ENCODE measurements around the gene TBC1D9B.

The TBC1D9B gene

GRCh38 chr5:179876610-179876952, 31.1 kb downstream of the TBC1D9B start:
- in situ Hi-C loops (cut with MboI; ENCODE audit: low pct_unique_long_range_greater_than_20kb, low sequenced_read_pairs, unreplicated experiment): no loop called here
- no peak for DNase-seq (ENCODE audit: low spot score)
- TF ChIP-seq CTCF (IDR thresholded peaks at IDR 0.05; ENCODE audit: extremely low read depth, insufficient read depth, missing control alignments): no peak

GRCh38 chr5:179875741-179876609, 31.7 kb downstream of the TBC1D9B start:
- DNase-seq (ENCODE audit: low spot score): no peak
- TF ChIP-seq CTCF (IDR thresholded peaks at IDR 0.05; ENCODE audit: extremely low read depth, insufficient read depth, missing control alignments): no peak
- in situ Hi-C loops (cut with MboI; ENCODE audit: low pct_unique_long_range_greater_than_20kb, low sequenced_read_pairs, unreplicated experiment): no loop called here

- in situ Hi-C loops (cut with MboI; ENCODE audit: low pct_unique_long_range_greater_than_20kb, low sequenced_read_pairs, unreplicated experiment): no loop called here
- no peak for DNase-seq (ENCODE audit: low spot score)
- TF ChIP-seq CTCF (IDR thresholded peaks at IDR 0.05; ENCODE audit: extremely low read depth, insufficient read depth, missing control alignments): no peak
Observed at GRCh38 chr5:179874536-179875292, 33.0 kb downstream of the TBC1D9B start.

- DNase-seq (ENCODE audit: low spot score): no peak
- no peak for TF ChIP-seq CTCF (IDR thresholded peaks at IDR 0.05; ENCODE audit: extremely low read depth, insufficient read depth, missing control alignments)
- in situ Hi-C loops (cut with MboI; ENCODE audit: low pct_unique_long_range_greater_than_20kb, low sequenced_read_pairs, unreplicated experiment): no loop called here
Observed at GRCh38 chr5:179874136-179874535, 33.6 kb downstream of the TBC1D9B start.

GRCh38 chr5:179873588-179874110, 34.0 kb downstream of the TBC1D9B start:
- no peak for DNase-seq (ENCODE audit: low spot score)
- in situ Hi-C loops (cut with MboI; ENCODE audit: low pct_unique_long_range_greater_than_20kb, low sequenced_read_pairs, unreplicated experiment): no loop called here
- TF ChIP-seq CTCF (IDR thresholded peaks at IDR 0.05; ENCODE audit: extremely low read depth, insufficient read depth, missing control alignments): no peak

- in situ Hi-C loops (cut with MboI; ENCODE audit: low pct_unique_long_range_greater_than_20kb, low sequenced_read_pairs, unreplicated experiment): no loop called here
- DNase-seq (ENCODE audit: low spot score): no peak
- TF ChIP-seq CTCF (IDR thresholded peaks at IDR 0.05; ENCODE audit: extremely low read depth, insufficient read depth, missing control alignments): no peak
Observed at GRCh38 chr5:179872828-179873575, 34.7 kb downstream of the TBC1D9B start.

Data from GM13977 (cell line).